Vein endothelial cell (primary cell): ENCODE results near the gene C14orf93. TPM values are rescaled to one million over a fixed set of nuclear protein-coding genes. Genes with fewer than 3 reads are reported as not detected.

Experiments
- total RNA-seq: library from RNA; depleted of rRNA; stranded (reverse); fragments of >200 nt; gene quantifications from 2 replicates; pipeline ENCODE4 v1.2.3, GENCODE V29; 2012

The C14orf93 gene
- total RNA-seq: 5.8 and 6.2 TPM in 2 replicates

GRCh38 chr14:23009939-23010726, at the start of gene C14orf93:
C14orf93 (minus strand) TSS chr14:23010143; CDS start chr14:22999023, 11,120 bp downstream.

GRCh38 chr14:23056956-23057756, 47.2 kb upstream of the C14orf93 start, which contains the start of gene CDH24:
CDH24 (minus strand) TSS chr14:23057520; CDS start chr14:23055733, 1,787 bp downstream.

GRCh38 chr14:23042162-23042965, 32.4 kb upstream of the C14orf93 start, which contains the start of gene PSMB11:
PSMB11 (plus strand) TSS chr14:23042212; CDS start chr14:23042226, 14 bp downstream.

GRCh38 chr14:23034498-23035302, 24.8 kb upstream of the C14orf93 start, which contains the start of gene PSMB5:
PSMB5 (minus strand) TSS chr14:23034900; CDS start chr14:23034881, 19 bp downstream.

GRCh38 chr14:22982477-22983245, 27.3 kb downstream of the C14orf93 start, which contains the start of gene AJUBA:
AJUBA (minus strand) TSS chr14:22982551; CDS start chr14:22982266, 285 bp downstream.

Other genes with a start within 250 kb of the C14orf93 start
- 84.1 and 96.4 TPM in 2 replicates for gene OXA1L, start 243.5 kb downstream of the C14orf93 start, total RNA-seq
- 6.9 and 11.4 TPM in 2 replicates for gene SLC7A7, start 194.7 kb downstream of the C14orf93 start, total RNA-seq
- 40.8 and 120 TPM in 2 replicates for gene MRPL52, start 180.3 kb downstream of the C14orf93 start, total RNA-seq
- 268 and 400 TPM in 2 replicates for gene MMP14, start 173.6 kb downstream of the C14orf93 start, total RNA-seq
- 116 and 127 TPM in 2 replicates for gene LRP10, start 138.4 kb downstream of the C14orf93 start, total RNA-seq
- gene REM2, start 126.9 kb downstream of the C14orf93 start, total RNA-seq: not detected in 2 replicates
- 61.1 and 90.1 TPM in 2 replicates for gene RBM23, start 91.0 kb downstream of the C14orf93 start, total RNA-seq
- 59.2 and 61.7 TPM in 2 replicates for gene PRMT5, start 80.8 kb downstream of the C14orf93 start, total RNA-seq
- 46.7 and 60.8 TPM in 2 replicates for gene HAUS4, start 53.1 kb downstream of the C14orf93 start, total RNA-seq
- 54.9 and 71.9 TPM in 2 replicates for gene AJUBA, start 27.6 kb downstream of the C14orf93 start, total RNA-seq
- 184 and 233 TPM in 2 replicates for gene PSMB5, start 24.8 kb upstream of the C14orf93 start, total RNA-seq
- not detected in 2 replicates for gene PSMB11, start 32.1 kb upstream of the C14orf93 start, total RNA-seq
- gene CDH24, start 47.4 kb upstream of the C14orf93 start, total RNA-seq: 10.8 and 18.9 TPM in 2 replicates
- 97.0 and 102 TPM in 2 replicates for gene ACIN1, start 85.0 kb upstream of the C14orf93 start, total RNA-seq
- gene C14orf119, start 85.4 kb upstream of the C14orf93 start, total RNA-seq: 37.7 and 45.7 TPM in 2 replicates
- not detected in 2 replicates for gene CIROP, start 94.8 kb upstream of the C14orf93 start, total RNA-seq
- gene CEBPE, start 109.1 kb upstream of the C14orf93 start, total RNA-seq: not detected in 2 replicates
- gene SLC7A8, start 173.5 kb upstream of the C14orf93 start, total RNA-seq: 0.19 and 0.33 TPM in 2 replicates
- gene RNF212B, start 227.8 kb upstream of the C14orf93 start, total RNA-seq: not detected in 2 replicates